ENCODE data around the gene CRAT. TPM values are rescaled to one million over a fixed set of nuclear protein-coding genes. Genes with fewer than 3 reads are reported as not detected.

CRAT gene
- total RNA-seq, 1 donor from 2014 or later, result 13.7 TPM

GRCh38 chr9:129053020-129053419, 57.6 kb downstream of the CRAT start:
- Histone ChIP-seq H3K4me3 (ENCODE audit: low read depth, low read length) (no peak overlapping the region), H3K27me3 (ENCODE audit: control insufficient read depth, insufficient read depth, low read length) (no peaks in the 10 kb centered on the region), H3K36me3 (ENCODE audit: control insufficient read depth, insufficient read depth, low read length) (peaks cover 9% of the 10 kb centered on the region)
- DNase-seq (ENCODE audit: low read depth), result no peak
- FAIRE-seq, result no peak
- no peak for TF ChIP-seq CTCF (IDR thresholded peaks at IDR 0.05; ENCODE audit: insufficient read depth, low read length, severe bottlenecking)

- peak; percentile 85 for DNase-seq (ENCODE audit: low read depth)
- peaks cover 9% of the 10 kb centered on the region for H3K36me3 ChIP-seq (ENCODE audit: control insufficient read depth, insufficient read depth, low read length)
Measured at GRCh38 chr9:129052592-129052991, 58.0 kb downstream of the CRAT start.

More at GRCh38 chr9:129052592-129052991, 58.0 kb downstream of the CRAT start:
- H3K27me3 ChIP-seq (ENCODE audit: control insufficient read depth, insufficient read depth, low read length), result no peaks in the 10 kb centered on the region
- no peak overlapping the region for H3K4me3 ChIP-seq (ENCODE audit: low read depth, low read length)
- peak; percentile 66 for FAIRE-seq
- TF ChIP-seq CTCF (IDR thresholded peaks at IDR 0.05; ENCODE audit: insufficient read depth, low read length, severe bottlenecking), result no peak

Other genes starting within 250 kb of the CRAT start
- 9.0 and 9.5 TPM in 2 replicates for gene KYAT1, start 228.8 kb downstream of the CRAT start, total RNA-seq
- 259 and 329 TPM in 2 replicates for gene LRRC8A, start 228.7 kb downstream of the CRAT start, total RNA-seq
- gene PHYHD1, start 189.8 kb downstream of the CRAT start, total RNA-seq, result 1.1 and 3.8 TPM in 2 replicates
- gene DOLK, start 163.2 kb downstream of the CRAT start, total RNA-seq, result 22.6 and 24.6 TPM in 2 replicates
- gene NUP188, start 163.1 kb downstream of the CRAT start, total RNA-seq, result 25.8 and 38.5 TPM in 2 replicates
- gene SH3GLB2, start 82.5 kb downstream of the CRAT start, total RNA-seq, result 50.5 and 98.1 TPM in 2 replicates
- 12.6 and 25.0 TPM in 2 replicates for gene MIGA2, start 74.2 kb downstream of the CRAT start, total RNA-seq
- gene DOLPP1, start 29.7 kb downstream of the CRAT start, total RNA-seq, result 10.0 and 10.8 TPM in 2 replicates
- 39.5 and 76.0 TPM in 2 replicates for gene PTPA, start 622 bp upstream of the CRAT start, total RNA-seq
- 15.7 and 19.5 TPM in 2 replicates for gene IER5L, start 67.5 kb upstream of the CRAT start, total RNA-seq